ENCODE measurements around the gene CARS1.

Gene CARS1

GRCh38 chr11:3018596-3018995 lies 38.6 kb downstream of the CARS1 start:
- ChIA-PET POLR2A (ENCODE audit: low non-redundant PET) (no interaction called here), CTCF (no interaction called here)
- no peak overlapping the region for H3K27ac ChIP-seq
- DNase-seq (ENCODE audit: low spot score): no peak
- TF ChIP-seq CTCF (conservative IDR thresholded peaks at IDR 0.05; ENCODE audit: low read depth): no peak

GRCh38 chr11:3016861-3017260 lies 40.4 kb downstream of the CARS1 start:
- no peak overlapping the region for H3K27ac ChIP-seq
- no peak for DNase-seq (ENCODE audit: low spot score)
- CTCF ChIA-PET: interaction anchor here (0.7 kb wide), 1 partner anchor 73 kb away, joined by 3 read pairs; no protein-coding TSS in a partner anchor
- TF ChIP-seq CTCF (conservative IDR thresholded peaks at IDR 0.05; ENCODE audit: low read depth): no peak
- POLR2A ChIA-PET (ENCODE audit: low non-redundant PET): no interaction called here

GRCh38 chr11:3015796-3016195 lies 41.4 kb downstream of the CARS1 start:
- DNase-seq (ENCODE audit: low spot score): no peak
- ChIA-PET POLR2A (ENCODE audit: low non-redundant PET) (no interaction called here), CTCF (interaction anchor here (0.6 kb wide), 1 partner anchor 941 kb away, joined by 3 read pairs; no protein-coding TSS in a partner anchor)
- no peak for TF ChIP-seq CTCF (conservative IDR thresholded peaks at IDR 0.05; ENCODE audit: low read depth)
- H3K27ac ChIP-seq: peak overlapping the region; percentile 11

GRCh38 chr11:3014943-3015342 lies 42.3 kb downstream of the CARS1 start:
- H3K27ac ChIP-seq: peak overlapping the region; percentile 11; the same call in 1 of the 2 replicates
- no peak for TF ChIP-seq CTCF (conservative IDR thresholded peaks at IDR 0.05; ENCODE audit: low read depth)
- POLR2A ChIA-PET (ENCODE audit: low non-redundant PET): no interaction called here
- CTCF ChIA-PET: interaction anchor here (0.6 kb wide), 2 partner anchors 37 to 61 kb away, joined by 3 to 4 read pairs; no protein-coding TSS in a partner anchor
- DNase-seq (ENCODE audit: low spot score): no peak

- no peak for DNase-seq (ENCODE audit: low spot score)
- peak overlapping the region; percentile 66 for H3K27ac ChIP-seq
- TF ChIP-seq CTCF (conservative IDR thresholded peaks at IDR 0.05; ENCODE audit: low read depth): no peak
- ChIA-PET POLR2A (ENCODE audit: low non-redundant PET) (no interaction called here), CTCF (interaction anchor here (0.6 to 0.9 kb wide), 3 partner anchors 36 to 75 kb away, joined by 3 to 10 read pairs (median 4); no protein-coding TSS in a partner anchor)
These were observed 42.9 kb downstream of the CARS1 start for GRCh38 chr11:3014057-3014938.

GRCh38 chr11:3011891-3012885 lies 45.0 kb downstream of the CARS1 start:
- H3K27ac ChIP-seq: peak overlapping the region; percentile 17; the same call in 1 of the 2 replicates
- no peak for TF ChIP-seq CTCF (conservative IDR thresholded peaks at IDR 0.05; ENCODE audit: low read depth)
- ChIA-PET CTCF (interaction anchor here (0.8 kb wide), 1 partner anchor 26 kb away, joined by 3 read pairs; no protein-coding TSS in a partner anchor), POLR2A (ENCODE audit: low non-redundant PET) (no interaction called here)
- DNase-seq (ENCODE audit: low spot score): no peak

Data from RWPE1 (cell line).